ENCODE results near the gene MYOM1.

DNA sequence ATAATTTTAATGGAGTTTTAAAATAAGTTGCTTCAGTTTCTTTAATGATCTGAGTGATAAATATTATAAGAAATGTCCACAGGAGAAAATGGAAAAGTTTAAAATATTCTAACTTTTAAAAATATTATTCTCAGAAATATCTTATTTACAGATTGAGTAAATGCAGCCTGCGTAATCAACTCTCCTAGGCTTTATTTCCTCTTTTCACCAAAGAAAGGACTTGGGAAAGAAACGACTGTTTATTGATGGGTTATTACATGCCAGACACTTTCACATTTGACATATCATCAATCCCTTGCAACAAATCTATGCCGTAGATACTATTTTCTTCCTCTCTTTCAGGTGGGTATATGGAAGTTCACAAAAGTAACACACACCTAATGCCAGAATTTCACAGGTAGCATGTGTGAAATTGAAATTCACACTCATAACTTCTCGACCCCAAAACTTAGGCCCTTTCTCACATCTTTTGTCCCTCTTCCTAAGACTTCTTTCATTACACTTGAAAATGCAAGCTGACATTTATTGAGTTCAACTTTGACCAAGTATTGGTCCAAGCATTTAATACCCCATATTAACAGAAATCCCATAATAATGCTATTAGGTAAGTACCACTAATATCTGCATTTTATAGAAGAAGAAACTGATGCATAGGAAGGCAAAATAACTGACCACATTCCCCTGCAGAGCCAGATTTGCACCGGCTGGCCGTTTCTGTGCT is 49.2 kb downstream of the MYOM1 start:
- TF ChIP-seq EP300 (IDR thresholded peaks at IDR 0.05) (no peak), POLR2AphosphoS5 (IDR thresholded peaks at IDR 0.05) (no peak), POLR2A (IDR thresholded peaks at IDR 0.05) (no peak), CTCF (IDR thresholded peaks at IDR 0.05) (no peak)

Data from sigmoid colon (tissue), 4 donors.